HG03064 (cell line): ENCODE data around the gene BMF.

Experiments used
- ATAC-seq: cut with Tn5 transposase; IDR thresholded peaks from one replicate; pipeline ENCODE4 v1.9.1; 2021; ENCODE audit warnings: low read depth; ENCODE audit not compliant: unreplicated experiment

Gene BMF

GRCh38 chr15:40069178-40070165, 39.2 kb downstream of the BMF start:
- no peak for ATAC-seq

GRCh38 chr15:40067921-40068624, 40.6 kb downstream of the BMF start:
- no peak for ATAC-seq

- no peak for ATAC-seq
These were observed 42.1 kb downstream of the BMF start for GRCh38 chr15:40066589-40066988.

- no peak for ATAC-seq
These were observed 43.5 kb downstream of the BMF start for GRCh38 chr15:40065166-40065565.

- ATAC-seq, result peak; percentile 61
These were observed 44.3 kb downstream of the BMF start for GRCh38 chr15:40064231-40064894.

- no peak for ATAC-seq
These were observed 45.1 kb downstream of the BMF start for GRCh38 chr15:40063563-40064011.

- no peak for ATAC-seq
These were observed 45.7 kb downstream of the BMF start for GRCh38 chr15:40062816-40063562.

- ATAC-seq, result no peak
These were observed 47.3 kb downstream of the BMF start for GRCh38 chr15:40061212-40061901.

- ATAC-seq, result no peak
These were observed 48.3 kb downstream of the BMF start for GRCh38 chr15:40060236-40060961.

GRCh38 chr15:40059821-40060220, 48.9 kb downstream of the BMF start:
- no peak for ATAC-seq

- no peak for ATAC-seq
These were observed 50.1 kb downstream of the BMF start for GRCh38 chr15:40058476-40059140.

GRCh38 chr15:40055576-40056293, 52.9 kb downstream of the BMF start:
- ATAC-seq, result no peak

- ATAC-seq, result peak; percentile 84
These were observed 53.7 kb downstream of the BMF start for GRCh38 chr15:40054855-40055575.

- peak; percentile 53 for ATAC-seq
These were observed 54.1 kb downstream of the BMF start for GRCh38 chr15:40054605-40054854.

- ATAC-seq, result peak; percentile 29
These were observed 54.7 kb downstream of the BMF start for GRCh38 chr15:40053831-40054604.

GRCh38 chr15:40053079-40053830, 55.4 kb downstream of the BMF start:
- ATAC-seq, result no peak
